Activated gamma-delta T cell treated with Interleukin-2 at 50 U/mL for 16 hours (primary cell): ENCODE results near the gene RECK.
A peak's percentile ranks its signal among the peaks of the same experiment; 100 is the strongest.
"Not testable (repeated sequence)": the region's sequence is repeated elsewhere in the genome, so short reads cannot be mapped to it uniquely, and the experiment has no call there.

Experiments
- DNase-seq: peaks from one replicate; pipeline ENCODE4 v3.0.0-alpha.2; 2020

RECK gene

DNA sequence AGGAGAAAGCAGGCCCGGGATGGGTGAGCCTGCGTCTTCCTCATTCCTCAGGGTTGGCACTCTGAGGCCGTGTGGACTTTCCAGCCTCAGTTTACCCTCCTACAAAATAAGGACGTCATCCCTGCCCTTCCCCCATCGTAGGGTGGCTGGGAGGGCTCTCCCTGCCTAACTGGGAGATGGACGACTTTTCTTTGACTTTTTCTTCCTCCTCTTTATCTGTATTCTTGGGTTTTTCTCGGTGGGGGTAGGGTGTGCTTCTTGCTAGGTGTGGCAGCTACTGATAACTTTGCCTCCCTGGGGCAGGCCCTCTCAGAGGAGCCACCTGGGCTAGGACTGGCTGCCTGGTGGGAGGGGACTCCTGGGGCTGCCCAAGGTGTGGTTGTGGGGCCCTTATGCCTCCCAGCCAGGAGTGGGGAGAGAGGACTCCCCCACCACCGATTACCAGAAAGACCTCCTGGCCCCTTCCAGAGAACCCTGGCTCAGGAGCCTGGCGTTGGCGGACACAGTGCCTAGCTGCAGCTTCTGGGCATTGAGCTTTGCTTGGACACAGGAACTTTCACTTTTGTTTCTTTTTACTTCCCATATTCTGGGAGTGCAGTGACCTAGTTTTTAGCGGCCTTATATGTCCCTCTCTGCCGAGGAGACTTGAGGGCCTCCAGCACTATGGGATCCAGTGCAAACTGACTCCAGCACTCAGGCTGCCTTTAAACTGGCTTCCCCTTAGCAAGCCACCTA lies 106.0 kb downstream of the RECK start:
- no peak for DNase-seq

DNA sequence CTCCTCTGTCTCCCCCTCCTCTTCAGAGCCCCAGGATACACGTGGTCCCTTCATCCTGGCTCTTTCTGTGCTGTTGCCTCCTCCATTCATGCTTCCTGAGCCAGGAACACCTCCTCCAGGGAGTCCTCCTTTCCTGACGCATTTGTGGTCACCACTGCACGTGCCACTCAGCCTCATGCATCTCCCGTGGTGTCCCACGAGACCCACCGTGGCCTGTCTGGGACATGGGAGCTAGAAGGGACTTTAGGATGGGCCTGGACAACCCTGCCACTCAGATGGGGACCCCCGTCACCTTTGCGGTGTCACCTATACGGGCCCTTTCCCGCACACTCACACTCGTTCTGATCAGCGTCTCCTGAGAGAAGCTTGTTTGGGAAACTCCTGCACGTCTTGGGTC lies 106.5 kb downstream of the RECK start:
- DNase-seq = no peak

DNA sequence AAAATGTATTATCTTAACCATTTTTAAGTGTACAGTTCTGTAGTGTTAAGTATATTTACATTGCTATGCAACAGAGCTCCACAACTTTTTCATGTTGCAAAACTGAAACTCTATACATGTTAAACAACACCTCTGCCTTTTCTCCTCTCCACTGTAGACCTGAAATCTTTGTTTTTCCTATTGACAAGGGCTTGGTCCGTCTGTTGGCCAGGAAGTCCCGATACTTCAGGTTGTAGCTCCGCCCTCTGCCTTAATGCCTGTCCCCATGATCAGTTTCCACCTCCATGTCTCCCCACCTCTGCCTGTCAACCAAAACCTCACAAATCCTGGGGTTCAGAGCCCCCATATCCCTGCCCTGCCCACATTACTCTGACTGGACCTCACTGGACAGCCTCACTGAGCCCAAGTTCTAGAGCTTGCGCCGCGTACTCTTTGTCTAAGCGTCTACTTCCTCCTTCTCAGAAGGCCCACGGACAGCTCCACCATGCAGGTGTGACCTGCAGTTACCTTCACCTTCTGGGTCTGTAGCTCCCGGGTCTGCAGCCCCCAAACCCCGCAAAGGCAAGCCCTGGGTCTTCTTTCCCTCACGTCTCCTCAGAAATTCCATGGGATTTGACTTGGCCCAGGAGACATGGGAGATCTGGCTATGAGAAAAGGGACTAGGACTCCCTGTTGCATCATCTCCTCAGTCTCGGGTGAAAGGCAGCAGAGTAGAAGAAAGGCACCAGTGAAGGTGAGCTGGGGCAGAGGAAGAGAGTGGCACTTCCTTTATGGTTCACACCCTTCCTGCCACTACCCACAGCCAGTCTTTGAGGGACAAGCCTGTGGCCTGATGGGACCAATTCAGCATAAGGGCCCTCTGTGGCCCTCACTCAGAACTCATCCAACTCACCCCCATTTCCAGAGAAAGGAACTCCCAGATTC lies 107.9 kb downstream of the RECK start:
- DNase-seq = peak; percentile 41

DNA sequence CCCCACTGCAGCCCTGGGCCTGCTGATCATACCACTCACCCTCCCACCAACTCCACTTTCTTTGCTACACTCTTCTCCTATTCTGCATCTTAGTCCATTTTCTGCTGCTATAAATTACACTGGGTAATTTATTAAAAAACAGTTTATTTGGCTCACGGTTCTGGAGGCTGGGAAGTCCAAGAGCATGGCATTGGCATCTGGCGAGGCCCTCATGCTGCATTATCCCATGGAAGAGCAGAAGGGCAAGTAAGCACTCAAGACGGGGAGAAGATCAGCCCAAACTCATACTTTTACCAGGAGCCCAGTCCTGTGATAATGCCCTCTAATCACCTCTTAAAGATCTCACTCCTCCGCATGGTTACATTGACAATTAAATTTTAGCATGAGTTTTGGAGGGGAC lies 109.3 kb downstream of the RECK start:
- DNase-seq = no peak

DNA sequence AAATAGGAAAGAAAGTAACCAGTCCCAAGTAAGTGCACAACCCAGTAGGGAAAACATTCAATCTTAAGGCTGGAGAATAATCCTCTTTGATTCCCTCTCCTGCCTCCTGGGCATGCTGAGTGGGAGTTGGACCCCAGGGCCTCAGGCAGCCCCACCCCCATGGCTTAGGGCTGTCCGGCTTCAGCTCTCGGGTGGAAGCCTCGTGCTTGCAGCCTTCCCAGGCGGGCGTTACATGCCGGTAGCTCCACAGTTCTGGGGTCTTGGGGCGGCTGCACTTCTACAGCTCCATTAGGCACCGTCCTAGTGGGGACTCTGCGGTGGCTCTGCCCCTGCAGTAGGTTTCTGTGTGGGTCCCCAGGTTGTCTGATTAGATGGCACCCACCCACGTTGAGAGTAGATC lies 109.9 kb downstream of the RECK start:
- DNase-seq = no peak

DNA sequence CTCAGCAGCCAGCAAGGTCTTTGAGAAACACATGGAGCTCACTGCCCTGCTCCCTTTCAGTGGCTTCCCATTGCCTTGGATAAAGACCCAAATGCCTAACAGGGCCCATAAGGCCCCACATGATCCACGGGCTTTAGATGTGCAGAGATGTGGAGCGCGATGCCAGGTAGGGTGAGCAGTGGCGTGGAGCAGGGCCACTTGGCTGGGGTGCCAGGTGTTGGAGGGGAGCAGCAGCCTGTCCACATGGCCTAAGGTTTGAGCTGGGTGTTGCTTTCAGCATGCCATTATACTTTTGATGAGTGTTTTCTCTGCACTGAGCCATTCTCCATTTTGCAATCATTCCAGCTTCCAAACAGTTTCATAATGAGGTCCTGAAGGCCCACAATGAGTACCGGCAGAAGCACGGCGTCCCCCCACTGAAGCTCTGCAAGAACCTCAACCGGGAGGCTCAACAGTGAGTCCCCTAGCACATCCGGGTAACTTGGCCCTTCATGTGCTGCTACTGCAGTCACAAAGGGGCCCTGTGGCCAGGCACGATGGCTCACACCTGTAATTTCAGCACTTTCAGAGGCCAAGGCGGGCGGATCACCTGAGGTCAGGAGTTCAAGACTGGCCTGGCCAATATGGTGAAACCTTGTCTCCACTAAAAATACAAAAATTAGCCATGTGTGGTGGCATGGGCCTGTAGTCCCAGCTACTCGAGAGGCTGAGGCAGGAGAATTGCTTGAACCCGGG lies 110.9 kb downstream of the RECK start:
- DNase-seq = no peak

DNA sequence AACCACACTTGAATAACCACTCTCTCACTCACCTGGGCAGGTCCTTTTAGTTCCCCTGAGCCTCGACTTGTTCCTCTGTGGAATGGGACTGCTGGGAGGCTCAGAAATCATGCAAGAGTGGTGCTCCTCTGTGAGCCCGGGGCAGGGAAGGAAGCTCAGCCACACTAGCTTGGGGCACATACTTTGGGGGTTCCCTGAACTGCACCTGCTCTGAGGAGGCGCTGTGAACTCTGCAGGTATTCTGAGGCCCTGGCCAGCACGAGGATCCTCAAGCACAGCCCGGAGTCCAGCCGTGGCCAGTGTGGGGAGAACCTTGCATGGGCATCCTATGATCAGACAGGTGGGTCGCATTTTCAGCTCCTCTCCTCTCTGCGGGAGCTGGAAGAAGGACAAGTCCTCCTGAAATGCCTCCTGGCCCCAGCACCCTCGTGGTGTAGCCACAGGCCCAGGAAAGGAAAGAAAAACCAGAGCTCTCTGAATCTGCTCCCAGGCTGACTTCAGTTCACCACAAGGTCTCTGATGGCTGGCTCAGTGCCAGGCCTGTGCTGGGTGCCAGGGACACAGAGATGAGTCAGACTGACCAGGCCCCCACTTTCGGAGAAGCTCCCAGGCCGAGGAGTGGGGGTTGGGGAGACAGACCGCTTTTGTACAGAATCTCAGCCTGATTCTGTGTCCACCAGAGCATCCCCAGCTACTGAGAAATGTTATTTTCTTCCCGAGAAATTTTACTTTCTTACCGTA lies 111.8 kb downstream of the RECK start:
- peak; percentile 78 for DNase-seq

DNA sequence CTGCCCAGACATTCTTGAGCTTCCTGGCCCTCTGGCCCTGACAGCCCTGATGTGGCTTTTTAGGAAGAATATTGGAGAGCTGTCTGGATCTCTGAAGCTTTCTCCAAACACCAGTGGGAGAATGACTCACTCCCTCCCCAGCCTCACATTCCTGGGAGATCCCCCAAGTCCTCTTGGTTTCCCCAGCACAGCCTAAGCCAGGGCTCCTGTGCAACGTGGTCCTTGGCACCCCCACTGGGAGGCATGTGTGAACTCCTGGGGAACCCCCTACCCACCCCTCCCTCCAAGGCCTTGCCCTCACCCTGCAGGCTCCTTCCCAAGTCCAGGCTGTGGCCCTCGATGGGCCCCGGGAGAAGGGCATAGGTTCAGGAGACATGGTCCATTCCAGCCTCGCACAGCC lies 112.5 kb downstream of the RECK start:
- no peak for DNase-seq

DNA sequence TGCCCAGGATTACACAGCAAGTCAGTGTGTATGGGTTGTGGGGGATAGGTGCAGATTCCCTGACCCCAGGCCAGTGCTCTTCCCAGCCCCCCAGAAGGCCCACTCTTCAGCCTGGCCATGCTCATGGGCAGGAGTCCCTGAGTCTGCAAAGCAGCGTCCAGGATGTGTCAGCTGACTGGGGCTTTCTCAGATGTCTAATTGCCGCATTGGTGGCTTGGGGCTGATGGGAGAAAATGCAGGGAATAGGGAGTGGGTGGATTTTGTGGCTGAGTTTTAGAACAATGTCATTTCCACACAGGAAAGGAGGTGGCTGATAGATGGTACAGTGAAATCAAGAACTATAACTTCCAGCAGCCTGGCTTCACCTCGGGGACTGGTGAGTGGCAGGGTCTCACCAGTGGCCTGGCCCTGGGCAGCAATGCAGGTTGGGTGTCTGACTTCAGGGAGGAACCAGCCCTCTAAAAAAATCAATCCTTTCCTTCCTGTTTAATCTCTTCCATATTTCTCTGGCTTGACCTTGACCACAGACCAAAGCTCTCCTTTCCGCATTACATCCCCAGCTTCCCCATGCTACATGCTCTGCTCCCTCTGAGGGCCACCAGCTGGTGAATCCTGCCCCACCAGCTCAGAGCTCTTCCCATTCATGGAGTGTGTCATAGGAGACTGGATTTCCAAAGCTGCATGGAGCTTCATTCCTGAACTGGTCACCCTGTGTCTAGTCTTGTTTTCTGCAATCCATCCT lies 114.0 kb downstream of the RECK start:
- no peak for DNase-seq

DNA sequence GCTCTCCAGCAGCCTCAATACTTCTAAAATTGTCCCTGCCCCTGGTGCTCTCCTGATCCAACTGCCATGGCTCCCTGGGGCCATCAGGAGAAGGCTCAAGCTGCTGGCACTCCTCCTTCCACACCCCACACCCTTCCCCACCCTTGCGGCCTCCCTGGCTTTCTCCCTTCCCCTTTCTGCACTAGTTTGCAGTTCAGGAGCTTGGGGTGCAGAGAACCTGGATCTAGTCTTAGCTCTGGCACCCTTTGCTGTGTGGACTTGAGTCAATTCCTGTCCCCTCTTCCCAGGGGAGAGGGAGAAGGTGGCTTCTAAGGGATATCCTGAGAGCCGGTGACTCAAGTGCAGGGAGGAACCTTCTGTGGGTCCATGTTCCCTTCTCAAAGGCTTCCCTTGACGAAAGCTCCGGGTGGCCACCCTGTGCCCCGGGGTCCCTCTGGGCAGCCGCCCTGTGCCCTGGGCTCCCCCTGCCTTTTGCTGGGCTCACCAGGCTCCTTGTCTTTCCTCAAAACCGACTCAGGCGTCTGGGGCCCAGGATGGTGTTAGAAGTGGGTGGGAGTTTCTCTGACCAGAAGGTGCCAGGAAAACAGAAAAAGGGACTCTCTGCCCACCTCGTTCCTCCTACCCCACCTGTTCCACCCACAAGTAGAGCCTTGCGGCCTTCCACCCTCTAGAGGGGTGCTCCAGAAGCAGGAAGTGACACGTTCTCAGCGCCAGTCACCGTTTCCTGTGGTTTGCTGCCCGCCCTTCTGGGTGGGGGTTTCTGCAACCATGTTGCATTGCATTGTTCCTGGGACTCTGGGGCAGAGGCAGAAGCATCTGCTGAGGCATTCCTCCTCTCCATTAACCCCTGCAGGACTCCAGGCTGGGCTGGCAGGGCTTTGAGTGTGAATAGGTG lies 114.8 kb downstream of the RECK start:
- peak; percentile 89 for DNase-seq

DNA sequence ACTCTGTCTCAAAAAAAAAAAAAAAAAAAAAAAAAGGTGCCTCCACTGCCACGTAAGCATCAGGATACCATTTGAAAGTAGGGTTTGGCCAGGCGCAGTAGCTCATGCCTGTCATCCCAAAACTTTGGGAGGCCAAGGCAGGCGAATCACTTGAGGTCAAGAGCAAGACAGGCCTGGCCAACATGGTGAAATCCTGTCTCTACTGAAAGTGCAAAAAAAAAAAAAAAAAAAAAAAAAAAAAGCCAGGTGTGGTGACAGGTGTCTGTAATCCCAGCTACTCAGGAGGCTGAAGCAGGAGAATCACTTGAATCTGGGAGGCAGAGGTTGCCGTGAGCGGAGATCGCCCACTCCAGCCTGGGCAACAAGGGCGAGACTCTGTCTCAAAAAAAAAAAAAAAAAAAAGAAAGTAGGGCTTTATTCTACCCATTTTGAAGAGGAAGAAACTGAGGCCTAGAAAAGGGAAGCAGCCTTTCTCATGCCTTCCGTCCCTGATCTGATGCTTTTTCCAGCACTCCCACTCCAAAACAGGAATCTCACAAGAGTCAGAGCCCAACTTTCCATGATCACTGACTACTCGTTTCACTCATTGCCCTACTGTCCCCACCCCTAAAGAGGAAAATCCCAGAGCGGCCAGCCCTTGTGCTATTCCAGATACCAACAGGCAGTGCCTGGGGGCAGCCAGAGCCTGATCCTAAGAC lies 116.2 kb downstream of the RECK start:
- no peak for DNase-seq

DNA sequence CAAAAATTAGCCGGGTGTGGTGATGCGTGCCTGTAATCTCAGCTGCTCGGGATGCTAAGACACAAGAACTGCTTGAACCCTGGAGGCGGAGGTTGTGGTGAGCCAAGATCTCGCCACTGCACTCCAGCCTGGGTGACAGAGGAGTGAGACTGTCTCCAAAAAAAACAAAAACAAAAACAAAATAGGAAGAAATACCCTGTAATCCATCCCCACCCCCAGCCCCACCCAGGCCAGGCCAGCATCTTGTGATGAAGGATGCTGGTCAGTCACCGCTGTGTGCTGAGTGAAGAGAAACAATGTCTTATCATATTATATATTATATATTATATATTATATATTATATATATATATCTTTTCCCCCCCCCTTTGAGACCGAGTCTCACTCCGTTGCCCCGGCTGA lies 117.0 kb downstream of the RECK start:
- DNase-seq = no peak

DNA sequence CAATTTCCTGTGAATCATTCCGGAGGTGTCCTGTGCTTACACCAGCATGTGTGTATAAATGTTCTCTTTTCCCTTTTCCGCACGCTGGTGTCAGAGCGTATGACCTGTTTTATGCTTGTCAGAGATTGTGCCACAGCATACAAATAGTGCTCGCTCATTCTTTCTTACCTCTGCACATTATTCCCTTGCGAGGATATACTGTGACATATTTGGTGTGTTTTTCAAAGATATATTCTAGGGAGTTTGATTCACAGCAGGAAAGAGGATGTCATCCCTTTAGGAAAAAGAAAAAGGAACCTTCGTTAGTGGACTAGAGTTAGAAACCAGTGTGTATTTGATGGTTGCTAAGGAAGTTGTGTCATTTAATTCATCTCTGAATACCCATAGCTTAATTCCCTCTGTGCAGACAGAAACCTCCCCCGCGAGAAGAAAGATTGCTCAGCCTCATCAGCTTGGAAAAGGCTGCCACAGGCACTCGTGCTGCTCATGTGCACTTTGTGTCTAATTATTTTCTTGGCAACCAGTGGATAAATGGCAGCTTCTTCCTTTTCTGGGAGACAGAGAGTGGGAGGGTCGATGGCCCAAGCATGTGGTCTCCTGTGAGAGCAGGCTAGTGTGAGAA lies 117.7 kb downstream of the RECK start:
- DNase-seq = no peak

DNA sequence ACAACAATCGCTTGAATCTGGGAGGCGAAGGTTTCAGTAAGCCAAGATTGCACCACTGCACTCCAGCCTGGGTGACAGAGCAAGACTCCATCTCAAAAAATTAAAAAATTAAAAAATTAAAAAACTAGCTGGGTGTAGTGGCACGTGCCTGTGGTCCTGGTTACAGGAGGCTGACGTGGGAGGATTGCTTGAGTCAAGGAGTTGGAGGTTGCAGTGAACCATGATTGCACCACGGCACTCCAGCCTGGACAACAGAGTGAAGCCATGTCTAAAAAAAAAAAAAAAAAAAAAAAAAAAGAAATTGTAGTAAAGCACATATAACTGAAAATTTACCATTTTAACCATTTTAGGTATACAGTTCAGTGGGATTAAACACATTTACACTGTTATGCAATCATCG lies 119.4 kb downstream of the RECK start:
- DNase-seq = no peak

DNA sequence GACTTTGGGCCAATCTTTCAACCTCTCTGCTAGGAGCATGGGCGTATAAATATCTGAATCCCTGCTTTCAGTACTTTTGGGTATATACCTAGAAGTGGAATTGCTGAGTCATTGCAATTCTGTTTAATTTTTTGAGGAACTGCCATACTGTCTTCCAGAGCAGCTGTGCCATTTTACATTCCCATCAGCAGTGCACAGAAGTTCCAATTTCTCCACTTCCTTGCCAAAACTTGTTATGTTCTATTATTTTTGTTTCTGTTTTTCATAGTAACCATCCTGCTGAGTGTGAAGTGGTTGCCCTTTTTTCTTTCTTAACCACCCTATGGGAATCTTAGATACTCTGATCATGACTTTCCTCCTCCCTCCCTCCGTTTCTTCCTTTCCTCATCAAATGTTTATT lies 121.4 kb downstream of the RECK start:
- no peak for DNase-seq

DNA sequence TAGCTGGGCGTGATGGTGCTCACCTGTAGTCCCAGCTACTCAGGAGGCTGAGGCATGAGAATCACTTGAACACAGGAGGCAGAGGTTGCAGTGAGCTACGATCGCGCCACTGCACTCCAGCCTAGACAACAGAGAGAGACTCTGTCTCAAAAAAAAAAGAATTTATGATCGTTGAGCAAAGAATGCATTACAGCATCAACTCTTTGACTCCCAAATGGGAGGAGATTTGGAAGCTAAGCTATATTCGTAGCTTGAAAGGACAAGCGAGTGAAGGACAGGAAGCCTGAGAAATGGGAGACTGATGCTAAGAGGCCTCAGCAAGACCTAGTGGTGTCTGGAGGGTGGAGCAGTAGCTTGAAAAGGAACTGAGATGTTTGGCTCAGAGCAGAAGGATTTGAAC lies 122.2 kb downstream of the RECK start:
- no peak for DNase-seq

DNA sequence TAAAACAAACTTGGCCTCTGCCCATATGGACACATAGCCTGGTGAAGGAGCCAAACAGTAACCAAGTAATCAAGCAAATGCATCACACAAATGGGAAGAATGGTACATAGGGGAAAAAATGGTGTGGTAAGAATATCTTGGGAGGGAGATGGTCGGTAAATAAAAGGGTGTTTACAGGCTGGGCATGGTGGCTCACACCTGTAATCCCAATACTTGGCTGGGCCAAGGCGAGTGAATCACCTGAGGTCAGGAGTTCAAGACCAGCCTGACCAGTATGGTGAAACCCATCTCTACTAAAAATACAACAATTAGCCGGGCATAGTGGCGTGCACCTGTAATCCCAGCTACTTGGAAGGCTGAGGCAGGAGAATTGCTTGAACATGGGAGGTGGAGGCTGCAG lies 122.8 kb downstream of the RECK start:
- DNase-seq = not testable (repeated sequence)

DNA sequence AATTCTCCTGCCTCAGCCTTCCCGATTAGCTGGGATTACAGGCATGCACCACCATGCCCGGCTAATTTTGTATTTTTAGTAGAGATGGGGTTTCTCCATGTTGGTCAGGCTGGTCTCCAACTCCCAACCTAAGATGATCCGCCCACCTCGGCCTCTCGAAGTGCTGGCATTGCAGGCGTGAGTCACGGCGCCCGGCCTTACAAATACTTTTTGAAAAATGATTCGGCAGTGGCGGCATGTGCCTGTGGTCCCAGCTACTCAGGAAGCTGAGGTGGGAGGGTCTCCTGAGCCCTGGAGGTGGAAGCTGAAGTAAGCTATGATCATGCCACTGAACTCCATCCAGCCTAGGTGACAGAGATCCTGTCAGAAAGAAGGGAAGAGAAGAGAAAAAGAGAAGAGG lies 123.4 kb downstream of the RECK start:
- DNase-seq = not testable (repeated sequence)

DNA sequence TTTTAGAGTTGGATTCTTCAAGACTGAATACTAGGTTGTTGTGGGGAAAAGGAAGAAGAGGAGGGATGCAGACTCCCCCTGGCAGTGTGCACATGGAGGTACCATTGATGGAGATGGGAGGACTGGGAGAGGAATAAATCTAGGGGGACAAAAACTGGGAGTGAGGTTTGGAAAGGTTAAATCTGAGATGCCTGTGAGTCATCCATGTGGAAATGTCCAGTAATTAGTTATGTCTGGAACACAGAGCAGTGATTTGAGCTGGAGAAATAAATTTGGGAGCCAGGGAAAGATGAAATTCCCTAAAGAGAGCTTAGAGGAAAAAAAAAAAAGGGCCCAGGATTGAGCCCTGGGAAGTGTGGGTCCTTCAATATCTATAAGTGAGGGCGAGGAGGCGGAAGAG lies 124.5 kb downstream of the RECK start:
- no peak for DNase-seq

DNA sequence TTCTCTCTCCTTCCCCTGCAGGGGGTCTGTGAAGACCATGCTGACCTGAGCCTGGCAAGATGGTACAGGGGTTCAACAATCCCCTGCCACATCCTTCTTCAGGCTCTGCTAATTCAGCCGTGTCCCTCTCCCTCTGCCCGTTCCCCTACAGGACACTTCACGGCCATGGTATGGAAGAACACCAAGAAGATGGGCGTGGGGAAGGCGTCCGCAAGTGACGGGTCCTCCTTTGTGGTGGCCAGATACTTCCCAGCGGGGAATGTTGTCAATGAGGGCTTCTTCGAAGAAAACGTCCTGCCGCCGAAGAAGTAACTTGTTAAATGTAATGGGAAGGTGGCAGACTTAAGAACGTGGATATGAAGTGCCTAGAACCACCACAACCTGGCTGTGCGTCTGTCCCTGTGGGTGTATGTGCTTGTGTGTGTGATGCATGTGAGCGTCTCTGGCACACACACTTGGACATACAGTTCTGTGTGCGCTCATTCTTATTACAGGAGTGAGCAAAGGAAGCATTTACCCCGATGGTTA lies 125.6 kb downstream of the RECK start:
- DNase-seq = no peak
